Forelimb muscle (tissue), 1 donor: ENCODE data around the gene UBE2U. TPM values are rescaled to one million over a fixed set of nuclear protein-coding genes. Genes with fewer than 3 reads are reported as not detected.

Experiments used
- DNase-seq: peaks from one replicate; pipeline ENCODE4 v3.0.0-alpha.2; 2013; ENCODE audit warnings: low read depth
- polyA plus RNA-seq: library from polyadenylated mRNA; unstranded; fragments of 120-200 nt; gene quantifications from one replicate; pipeline ENCODE4 v1.2.1, GENCODE V29; 2013; ENCODE audit not compliant: insufficient read length

UBE2U gene
- polyA plus RNA-seq, 1 donor, result not detected

DNA sequence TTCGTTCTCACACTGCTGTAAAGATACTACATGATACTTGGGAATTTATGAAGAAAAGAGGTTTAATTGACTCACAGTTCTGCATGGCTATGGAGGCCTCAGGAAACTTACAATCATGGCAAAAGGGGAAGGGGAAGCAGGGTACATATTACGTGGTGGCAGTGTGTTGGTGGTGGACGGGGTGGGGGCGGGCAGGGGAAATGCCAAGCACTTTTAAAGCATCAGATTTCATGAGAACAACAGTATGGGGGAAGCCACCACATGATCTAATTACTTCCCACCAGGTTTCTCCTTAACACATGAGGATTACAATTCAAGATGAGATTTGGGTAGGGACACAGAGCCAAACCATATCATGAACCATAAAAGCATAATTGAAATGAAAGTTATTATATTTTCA is 88.5 kb downstream of the UBE2U start:
- no peak for DNase-seq

DNA sequence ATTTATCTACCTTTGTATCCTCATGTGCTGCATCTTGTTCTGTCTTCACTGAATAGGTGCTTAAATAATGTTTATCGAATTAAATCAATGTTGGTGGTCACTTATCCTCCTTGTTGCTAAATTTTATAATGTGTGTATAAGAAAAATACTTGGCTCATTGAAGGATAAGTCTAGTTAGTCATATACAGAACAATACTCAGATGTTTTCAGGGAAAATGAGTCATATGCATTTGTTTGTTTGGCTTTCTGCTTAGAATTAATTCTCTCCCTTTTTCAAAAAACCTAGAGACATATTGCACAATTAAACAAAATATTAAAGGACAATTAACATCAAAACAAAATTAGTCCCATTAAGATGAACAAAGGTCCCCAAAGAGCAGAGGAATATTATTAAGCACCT is 89.0 kb downstream of the UBE2U start:
- DNase-seq, result no peak

DNA sequence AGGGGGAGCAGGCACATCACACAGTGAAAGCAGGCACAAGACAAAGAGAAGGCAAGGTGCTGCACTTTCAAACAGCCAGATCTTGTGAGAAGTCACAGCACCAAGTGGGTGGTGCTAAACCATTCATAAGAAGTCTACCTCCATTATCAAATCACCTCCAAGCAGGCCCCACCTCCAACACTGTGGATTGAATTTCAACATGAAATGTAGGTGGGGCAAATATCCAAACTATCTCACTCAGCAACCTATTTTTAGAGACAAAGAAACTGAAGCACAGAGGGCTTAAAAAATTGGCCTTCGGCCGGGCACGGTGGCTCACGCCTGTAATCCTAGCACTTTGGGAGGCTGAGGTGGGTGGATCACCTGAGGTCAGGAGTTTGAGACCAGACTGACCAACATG is 90.4 kb downstream of the UBE2U start:
- no peak for DNase-seq

DNA sequence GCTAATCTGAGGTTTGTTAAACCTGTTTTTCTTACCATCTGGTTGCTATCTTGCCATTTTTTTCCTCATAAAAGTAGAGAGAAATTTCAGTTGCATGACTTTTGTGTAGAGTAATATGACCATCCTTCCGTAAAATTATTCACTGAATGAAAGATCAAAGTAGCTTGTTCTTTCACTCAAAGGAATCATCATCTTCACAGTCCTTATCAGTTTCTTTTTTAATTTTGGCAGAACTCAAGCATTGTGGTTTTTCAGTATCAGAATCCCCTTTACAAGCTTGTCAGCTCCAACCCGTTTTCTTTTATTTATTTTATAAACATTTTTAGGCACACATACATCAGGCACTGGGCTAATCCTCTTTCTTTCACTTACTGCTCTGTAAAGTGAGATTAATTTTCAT is 91.7 kb downstream of the UBE2U start:
- DNase-seq, result no peak

DNA sequence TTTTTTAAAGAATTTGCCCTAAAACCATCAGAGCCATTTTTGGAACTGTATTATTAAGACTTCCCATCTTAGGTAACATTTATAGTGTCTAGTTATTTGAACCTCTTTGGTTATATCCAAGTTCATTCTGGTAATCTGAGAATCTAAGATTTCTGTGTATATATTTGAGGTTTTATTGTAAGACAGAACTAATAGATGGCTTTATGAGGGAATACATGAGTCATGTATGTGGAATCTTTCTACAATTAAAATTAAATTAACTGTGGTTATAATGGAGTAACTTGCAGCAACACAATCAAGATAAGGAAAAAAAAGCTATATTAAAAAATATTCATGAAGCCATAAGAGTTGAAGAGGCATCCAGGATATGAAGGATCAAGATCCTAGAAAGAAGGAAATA is 92.1 kb downstream of the UBE2U start:
- DNase-seq, result no peak

DNA sequence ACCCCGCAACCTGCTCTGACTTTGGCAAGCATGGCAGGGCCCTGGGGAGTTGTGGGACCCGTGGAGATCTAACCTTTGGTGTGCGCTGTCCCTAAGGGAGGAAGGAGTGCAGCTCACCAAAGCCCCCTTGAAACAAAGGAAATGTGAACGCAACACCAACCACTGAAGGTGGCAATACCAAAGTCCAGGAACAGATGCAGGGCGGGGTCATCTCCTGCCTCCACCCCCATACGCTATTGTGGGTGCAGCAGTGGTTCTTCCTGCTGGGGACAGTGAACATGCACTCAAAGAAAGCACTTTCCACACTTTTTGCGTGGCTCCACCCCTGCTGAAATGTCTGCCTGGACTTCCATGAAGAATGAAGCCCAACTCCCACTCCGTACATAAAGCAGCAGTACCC is 93.0 kb downstream of the UBE2U start:
- no peak for DNase-seq

DNA sequence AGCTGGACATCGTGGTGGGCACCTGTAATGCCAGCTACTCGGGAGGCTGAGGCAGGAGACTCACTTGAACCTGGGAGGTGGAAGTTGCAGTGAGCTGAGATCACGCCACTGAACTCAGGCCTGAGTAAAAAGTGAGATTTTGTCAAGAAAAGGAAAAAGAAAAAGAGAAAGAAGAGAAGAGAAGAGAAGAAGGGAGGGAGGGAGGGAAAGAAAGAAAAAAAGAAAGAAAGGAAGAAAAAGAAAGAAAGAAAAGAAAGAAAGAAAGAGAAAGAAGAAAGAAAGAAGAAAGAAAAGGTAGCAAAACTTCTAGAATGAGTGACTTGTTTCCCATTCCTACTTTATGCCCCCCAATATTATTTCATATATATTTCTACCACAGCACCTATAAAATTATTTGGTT is 98.8 kb downstream of the UBE2U start:
- DNase-seq, result no peak

DNA sequence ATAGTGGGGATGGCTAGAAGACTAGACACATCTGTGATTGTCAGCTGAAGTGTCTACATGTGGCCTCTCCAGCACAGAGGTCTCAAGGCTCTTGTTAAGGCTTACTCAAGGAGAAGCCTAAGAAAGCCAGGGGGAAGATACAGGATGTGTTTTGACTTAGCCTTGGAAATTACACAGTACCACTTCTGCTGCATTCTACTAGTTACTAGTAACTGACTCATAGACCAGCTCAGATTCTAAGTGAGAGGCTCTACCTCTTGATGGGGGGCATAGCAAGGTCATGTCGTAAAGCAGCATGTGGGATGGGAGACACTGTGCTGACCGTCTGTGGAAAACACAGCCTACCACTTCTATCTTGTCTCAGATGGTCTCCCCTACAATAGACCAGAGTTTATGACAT is 99.5 kb downstream of the UBE2U start:
- no peak for DNase-seq

DNA sequence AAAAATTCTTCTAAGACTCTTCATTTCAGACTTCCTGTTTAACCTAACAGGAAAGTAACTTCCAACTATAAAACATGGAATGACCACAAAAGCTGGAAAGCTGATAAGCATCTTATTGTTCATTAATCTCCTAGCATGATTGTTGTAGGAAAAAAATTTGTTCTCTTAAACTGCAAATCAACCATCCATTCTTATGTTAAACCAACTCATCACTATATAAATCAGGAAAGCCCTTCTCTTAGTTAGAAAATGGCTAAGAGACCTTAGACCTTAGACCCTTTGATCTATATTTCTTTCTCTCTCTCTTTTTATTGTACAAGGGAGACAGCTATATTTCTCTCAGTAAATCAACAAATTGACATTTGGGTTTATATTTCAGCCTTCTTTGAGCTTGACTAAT is 101.4 kb downstream of the UBE2U start:
- no peak for DNase-seq

DNA sequence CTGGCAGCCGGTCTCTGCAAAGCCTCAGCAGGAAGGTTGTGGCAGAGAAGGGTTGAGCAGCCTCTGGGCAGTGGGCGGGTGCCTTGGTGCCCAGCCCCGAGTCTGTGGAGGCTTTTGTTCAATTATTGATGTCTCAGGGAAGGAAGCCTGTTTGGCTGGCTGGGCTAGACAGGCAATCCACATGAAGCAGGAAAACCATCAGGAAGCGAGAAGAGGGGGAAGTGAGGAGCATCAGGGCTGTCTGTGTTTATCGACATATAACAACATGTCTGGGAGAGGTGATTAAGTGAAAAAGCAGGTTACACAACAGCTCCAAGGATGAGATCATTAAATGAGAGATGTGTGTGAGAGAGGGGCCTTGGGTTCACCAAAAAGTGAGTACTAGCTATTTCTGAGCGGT is 105.4 kb downstream of the UBE2U start:
- DNase-seq, result no peak

DNA sequence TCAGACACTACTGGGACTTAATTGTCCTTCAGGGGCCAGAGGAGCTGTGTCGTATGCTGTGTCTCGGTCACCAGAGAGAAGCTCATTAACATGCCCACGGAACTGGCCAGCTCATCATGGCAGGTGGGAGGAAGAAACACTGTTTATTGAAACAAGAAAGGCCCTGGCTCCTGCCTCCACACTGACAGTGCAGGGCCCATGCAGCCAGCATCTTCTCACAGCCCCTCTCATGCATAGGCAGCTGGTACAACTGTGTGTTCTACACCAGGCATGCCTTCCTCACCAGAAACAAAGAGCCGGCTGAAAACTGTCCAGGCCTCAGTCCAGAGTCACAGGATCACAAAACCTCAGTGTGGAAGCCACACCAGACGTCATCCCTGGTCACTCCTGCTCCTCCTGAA is 106.0 kb downstream of the UBE2U start:
- DNase-seq, result no peak

DNA sequence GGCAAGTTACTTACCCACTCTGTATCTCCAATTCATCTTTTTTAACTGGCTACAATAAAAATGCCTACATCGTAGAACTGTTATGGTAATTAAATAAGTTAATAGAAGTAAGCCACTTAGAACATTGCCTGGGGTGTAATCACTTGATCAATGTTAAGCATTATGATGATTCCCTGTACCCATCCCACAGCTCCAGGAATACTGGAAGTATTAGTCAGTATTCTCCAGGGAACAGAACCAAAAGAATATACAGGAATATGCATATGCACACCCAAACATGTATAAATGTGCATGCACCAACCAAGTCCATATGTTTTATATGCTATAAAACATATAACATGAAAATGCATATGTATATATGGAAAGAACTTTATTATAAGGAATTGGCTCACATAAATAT is 107.3 kb downstream of the UBE2U start:
- DNase-seq, result no peak

DNA sequence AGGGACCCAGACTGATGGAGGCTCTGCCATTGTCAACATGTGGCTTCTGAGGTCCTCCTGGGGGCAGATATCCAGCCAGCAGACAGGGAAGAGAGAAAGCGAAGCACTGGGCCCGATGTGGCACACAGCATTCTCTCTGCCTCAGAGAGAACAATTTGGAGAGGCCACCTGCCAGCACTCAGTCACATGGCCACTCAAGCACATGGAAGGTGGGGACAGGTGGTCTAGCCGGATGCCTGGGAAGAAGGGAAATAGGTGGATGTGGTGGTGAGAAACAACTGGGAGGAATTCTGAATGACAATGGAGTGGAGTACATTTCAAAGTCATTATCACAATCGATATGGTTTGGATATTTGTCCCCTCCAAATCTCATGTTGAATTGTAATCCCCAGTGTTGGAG is 109.0 kb downstream of the UBE2U start:
- DNase-seq, result no peak

DNA sequence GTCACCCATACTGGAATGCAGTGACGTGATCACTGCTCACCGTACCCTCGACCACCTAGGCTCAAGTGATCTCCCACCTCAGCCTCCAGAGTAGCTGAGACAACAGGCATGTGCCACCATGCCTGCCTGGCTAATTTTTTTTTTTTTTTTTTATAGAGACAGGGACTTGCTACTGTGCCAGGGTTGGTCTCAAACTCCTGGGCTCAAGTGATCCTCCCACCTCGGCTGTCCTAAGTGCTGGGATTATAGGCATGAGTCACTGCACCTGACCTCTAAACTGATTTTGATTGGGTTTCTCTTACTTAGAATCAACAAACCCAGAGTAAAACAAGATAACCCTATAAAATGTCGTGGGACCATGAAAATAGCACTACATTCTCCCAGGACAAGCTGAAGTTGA is 112.0 kb downstream of the UBE2U start:
- DNase-seq, result no peak
